Smooth muscle cell (in vitro differentiated cells): ENCODE results near the gene GRM1. TPM values are rescaled to one million over a fixed set of nuclear protein-coding genes. Genes with fewer than 3 reads are reported as not detected.

Experiments
- DNase-seq: peaks from one replicate; lab custom pipeline; 2025; ENCODE audit not compliant: unreplicated experiment; lab: John Stamatoyannopoulos, UW
- H2AFZ ChIP-seq: fragments of 200-600 bp; sonication (generic); 2 replicates; pipeline ENCODE4 v1.6.0; 2016; ENCODE audit warnings: antibody characterized with exemption, low read depth, mild to moderate bottlenecking
- H3F3A ChIP-seq: fragments of 200-600 bp; sonication (generic); 2 replicates; pipeline ENCODE4 v1.6.0; 2017; ENCODE audit warnings: antibody characterized with exemption, low read depth
- H3K27ac ChIP-seq: fragments of 200-600 bp; sonication (generic); 2 replicates; pipeline ENCODE4 v1.5.1; 2016; ENCODE audit warnings: low read depth, mild to moderate bottlenecking
- H3K27me3 ChIP-seq: fragments of 200-600 bp; sonication (generic); 2 replicates; pipeline ENCODE4 v1.6.1; 2016; ENCODE audit warnings: low read depth, mild to moderate bottlenecking
- H3K36me3 ChIP-seq: fragments of 200-600 bp; sonication (generic); 2 replicates; pipeline ENCODE4 v1.5.1; 2016; ENCODE audit warnings: low read depth
- H3K4me1 ChIP-seq: fragments of 200-600 bp; sonication (generic); 2 replicates; pipeline ENCODE4 v1.5.1; 2016; ENCODE audit warnings: low read depth
- H3K4me2 ChIP-seq: fragments of 200-600 bp; sonication (generic); 2 replicates; pipeline ENCODE4 v1.6.0; 2016; ENCODE audit warnings: mild to moderate bottlenecking
- H3K4me3 ChIP-seq: fragments of 200-600 bp; sonication (generic); 2 replicates; pipeline ENCODE4 v1.5.1; 2016; ENCODE audit warnings: mild to moderate bottlenecking
- H3K79me2 ChIP-seq: fragments of 200-600 bp; sonication (generic); 2 replicates; pipeline ENCODE4 v1.6.0; 2016; ENCODE audit warnings: low read depth, mild to moderate bottlenecking
- H3K9ac ChIP-seq: fragments of 200-600 bp; sonication (generic); 2 replicates; pipeline ENCODE4 v1.6.0; 2016; ENCODE audit warnings: low read depth
- H3K9me3 ChIP-seq: fragments of 200-600 bp; sonication (generic); replicated peaks from 2 replicates; pipeline ENCODE4 v1.5.1; 2016; ENCODE audit warnings: low read depth
- H4K20me1 ChIP-seq: fragments of 200-600 bp; sonication (generic); 2 replicates; pipeline ENCODE4 v1.6.0; 2016; ENCODE audit warnings: low read depth
- CTCF ChIP-seq: fragments of 200-600 bp; sonication (generic); IDR thresholded peaks from 2 replicates; pipeline ENCODE4 v1.5.1; 2017; ENCODE audit warnings: borderline replicate concordance, mild to moderate bottlenecking, antibody characterized with exemption; ENCODE audit not compliant: insufficient read depth, poor library complexity, severe bottlenecking
- WGBS: methylation state at CpG from one replicate; pipeline ENCODE4 v1.1.7; 2016; ENCODE audit warnings: low lambda C conversion rate; 5-methylcytosine and 5-hydroxymethylcytosine counted together
- polyA plus RNA-seq: library from polyadenylated mRNA; unstranded; fragments of >200 nt; fragmentation: Nextera tagmentation; extraction: Ambion mirVana; gene quantifications from 2 replicates; pipeline ENCODE4 v1.2.1, GENCODE V29; 2016
- total RNA-seq: library from RNA; depleted of rRNA; stranded (reverse); fragments of >200 nt; gene quantifications from 2 replicates; pipeline ENCODE4 v1.2.3, GENCODE V29; 2014

The GRM1 gene
- total and polyA plus RNA-seq, 2 experiments from 2014 or later, result not detected

DNA sequence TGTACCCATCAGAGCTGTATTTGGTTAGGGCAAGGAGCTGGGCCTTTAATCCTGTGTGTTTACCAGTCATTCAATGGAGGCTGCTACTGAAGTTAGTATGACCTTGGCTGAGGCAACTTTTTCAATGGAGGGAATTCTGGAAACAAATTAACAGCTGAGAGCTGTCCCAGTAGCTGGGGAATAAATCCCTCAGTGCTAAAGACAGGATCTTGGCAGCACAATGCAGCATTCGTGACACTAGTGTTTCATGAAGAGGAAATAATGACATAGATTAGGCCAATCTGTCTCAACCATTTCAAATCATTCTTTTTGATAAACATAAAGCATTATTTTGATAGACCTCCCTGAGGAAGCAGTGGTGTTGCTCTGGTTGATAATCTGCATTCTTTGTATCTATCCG is 42.9 kb downstream of the GRM1 start:
- TF ChIP-seq CTCF, result no peak
- Histone ChIP-seq H3K36me3 (no peaks in the 10 kb centered on the region), H3K79me2 (no peaks in the 10 kb centered on the region), H3F3A (no peaks in the 10 kb centered on the region), H3K27ac (no peak overlapping the region), H3K9me3 (no peaks in the 10 kb centered on the region), H3K4me1 (no peaks in the 10 kb centered on the region), H3K9ac (no peak overlapping the region), H3K4me3 (no peak overlapping the region), H4K20me1 (no peaks in the 10 kb centered on the region), H3K27me3 (no peaks in the 10 kb centered on the region), H2AFZ (no peak overlapping the region), H3K4me2 (no peak overlapping the region)
- 94% methylated on average over 2 of the region's 2 CpGs for WGBS
- no peak for DNase-seq

- Histone ChIP-seq H3K4me3 (no peak overlapping the region), H3K4me2 (no peak overlapping the region), H3K79me2 (no peaks in the 10 kb centered on the region), H3K9me3 (no peaks in the 10 kb centered on the region), H3K9ac (no peak overlapping the region), H3K27ac (no peak overlapping the region), H3F3A (no peaks in the 10 kb centered on the region), H2AFZ (no peak overlapping the region), H3K4me1 (no peaks in the 10 kb centered on the region), H3K36me3 (no peaks in the 10 kb centered on the region), H3K27me3 (peaks cover 18% of the 10 kb centered on the region), H4K20me1 (no peaks in the 10 kb centered on the region)
- 90% methylated on average over 4 of the region's 4 CpGs for WGBS
- TF ChIP-seq CTCF, result no peak
- DNase-seq, result no peak
These were observed 49.1 kb downstream of the GRM1 start for GRCh38 chr6:146077992-146078391.

DNA sequence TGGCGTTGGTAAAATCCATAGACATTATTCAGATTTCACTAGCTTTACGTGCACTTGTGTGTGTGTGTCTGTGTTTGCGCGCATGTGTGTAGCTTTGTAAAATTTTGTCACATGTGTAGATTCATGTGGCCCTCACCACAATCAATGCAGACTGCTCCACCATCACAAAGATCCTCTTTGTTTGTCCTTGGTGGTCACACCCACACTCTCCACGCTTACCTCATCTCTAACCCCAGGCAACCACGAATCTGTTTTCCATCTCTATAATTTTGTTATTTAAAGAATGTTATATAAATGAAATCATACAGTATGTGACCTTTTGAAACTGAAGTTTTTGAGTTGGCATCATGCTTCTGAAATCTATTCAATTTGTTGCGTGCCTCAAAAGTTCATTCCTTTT is 58.5 kb downstream of the GRM1 start:
- no peak overlapping the region for H3K9ac ChIP-seq
- H3K79me2 ChIP-seq, result no peaks in the 10 kb centered on the region
- no peaks in the 10 kb centered on the region for H3F3A ChIP-seq
- H3K4me2 ChIP-seq, result no peak overlapping the region
- H3K4me3 ChIP-seq, result no peak overlapping the region
- no peak overlapping the region for H3K27ac ChIP-seq
- H3K4me1 ChIP-seq, result no peaks in the 10 kb centered on the region
- no peaks in the 10 kb centered on the region for H4K20me1 ChIP-seq
- H3K9me3 ChIP-seq, result no peaks in the 10 kb centered on the region
- no peak for TF ChIP-seq CTCF
- no peaks in the 10 kb centered on the region for H3K36me3 ChIP-seq
- no peak for DNase-seq
- H2AFZ ChIP-seq, result no peak overlapping the region
- 87% methylated on average over 7 of the region's 7 CpGs for WGBS
- H3K27me3 ChIP-seq, result peaks cover 21% of the 10 kb centered on the region

- H3K4me2 ChIP-seq, result no peak overlapping the region
- no peak overlapping the region for H3K27ac ChIP-seq
- H3K27me3 ChIP-seq, result peaks cover 49% of the 10 kb centered on the region
- TF ChIP-seq CTCF, result no peak
- H4K20me1 ChIP-seq, result no peaks in the 10 kb centered on the region
- no peak overlapping the region for H3K4me3 ChIP-seq
- H3K79me2 ChIP-seq, result no peaks in the 10 kb centered on the region
- no peaks in the 10 kb centered on the region for H3K9me3 ChIP-seq
- DNase-seq, result no peak
- WGBS, result 25% methylated on average over 3 of the region's 3 CpGs
- no peak overlapping the region for H3K9ac ChIP-seq
- no peaks in the 10 kb centered on the region for H3K4me1 ChIP-seq
- H3F3A ChIP-seq, result no peaks in the 10 kb centered on the region
- no peaks in the 10 kb centered on the region for H3K36me3 ChIP-seq
- H2AFZ ChIP-seq, result no peak overlapping the region
These were observed 61.6 kb downstream of the GRM1 start for GRCh38 chr6:146090474-146090873.
